Fibroblast of lung (primary cell): ENCODE measurements around the gene SYNDIG1L. TPM values are rescaled to one million over a fixed set of nuclear protein-coding genes. Genes with fewer than 3 reads are reported as not detected.

Experiments
- DNase-seq, 2 donors: peaks; one replicate each; pipeline versions ENCODE4 v3.0.0 to v3.0.0-alpha.2; 2010; ENCODE audit warnings: low read depth in 2 of 2
- H2AFZ ChIP-seq: 2 replicates; pipeline ENCODE4 v1.5.1; 2012; ENCODE audit warnings: low read length, control low read depth, inconsistent platforms
- H3K27ac ChIP-seq: 2 replicates; pipeline ENCODE4 v1.5.1; 2011; ENCODE audit warnings: low read length, control low read depth; ENCODE audit not compliant: insufficient read depth
- H3K27me3 ChIP-seq: 2 replicates; pipeline ENCODE4 v1.5.1; 2011; ENCODE audit warnings: mild to moderate bottlenecking, low read length; ENCODE audit not compliant: control insufficient read depth, insufficient read depth
- H3K36me3 ChIP-seq: 2 replicates; pipeline ENCODE4 v1.5.1; 2011; ENCODE audit warnings: low read length; ENCODE audit not compliant: control insufficient read depth, insufficient read depth
- H3K4me1 ChIP-seq: 2 replicates; pipeline ENCODE4 v1.5.1; 2011; ENCODE audit warnings: low read length; ENCODE audit not compliant: control insufficient read depth, insufficient read depth; ENCODE audit errors: extremely low read depth
- H3K4me2 ChIP-seq: 2 replicates; pipeline ENCODE4 v1.5.1; 2011; ENCODE audit warnings: low read length, control low read depth; ENCODE audit not compliant: insufficient read depth; ENCODE audit errors: extremely low read depth
- H3K4me3 ChIP-seq, 4 experiments: fragments of 200-600 bp in 1 of 4; sonication (generic) in 1 of 4; replicated peaks in 1 of 4; 2 replicates each; pipeline ENCODE4 v1.5.1; 2011 to 2016; ENCODE audit warnings: low read length in 4 of 4, low read depth in 3 of 4, mild to moderate bottlenecking in 3 of 4, control low read depth in 2 of 4, inconsistent platforms in 1 of 4, mixed read lengths in 1 of 4; ENCODE audit not compliant: insufficient read depth in 1 of 4; ENCODE audit errors: control extremely low read depth in 1 of 4
- H3K79me2 ChIP-seq: 2 replicates; pipeline ENCODE4 v1.5.1; 2012; ENCODE audit warnings: mild to moderate bottlenecking, low read length, inconsistent platforms; ENCODE audit not compliant: control insufficient read depth, insufficient read depth
- H3K9ac ChIP-seq: 2 replicates; pipeline ENCODE4 v1.5.1; 2011; ENCODE audit warnings: mild to moderate bottlenecking, low read length, control low read depth; ENCODE audit not compliant: insufficient read depth
- H3K9me3 ChIP-seq: 2 replicates; pipeline ENCODE4 v1.5.1; 2012; ENCODE audit warnings: low read depth, low read length; ENCODE audit not compliant: control insufficient read depth, insufficient read depth
- H4K20me1 ChIP-seq: 2 replicates; pipeline ENCODE4 v1.5.1; 2011; ENCODE audit warnings: low read length; ENCODE audit not compliant: control insufficient read depth, insufficient read depth; ENCODE audit errors: extremely low read depth
- CTCF ChIP-seq, 2 donors: IDR thresholded peaks in 1 of 2; conservative IDR thresholded peaks in 1 of 2; 1 replicate in 1 of 2; 2 replicates in 1 of 2; pipeline ENCODE4 v1.5.1; 2011 to 2012; ENCODE audit warnings: low read length in 2 of 2, control low read depth in 1 of 2, inconsistent platforms in 1 of 2, low read depth in 1 of 2, mild to moderate bottlenecking in 1 of 2
- EZH2 ChIP-seq: IDR thresholded peaks from 2 replicates; pipeline ENCODE4 v1.5.1; 2012; ENCODE audit warnings: low read length, control low read depth, mild to moderate bottlenecking; ENCODE audit errors: missing control alignments
- polyA plus RNA-seq, 2 donors: library from polyadenylated mRNA; depleted of rRNA in 1 of 2; stranded (reverse) in 1 of 2; unstranded in 1 of 2; fragments of >200 nt; gene quantifications; 2 replicates each; pipeline ENCODE4 v1.2.1, GENCODE V29; 2011 to 2012; ENCODE audit warnings: missing spikeins in 1 of 2
- total RNA-seq: library from RNA; depleted of rRNA; stranded (reverse); fragments of >200 nt; gene quantifications from 2 replicates; pipeline ENCODE4 v1.2.1, GENCODE V29; 2014

SYNDIG1L gene
- total and polyA plus RNA-seq, 2 donors (not counting 1 experiment from before 2014, with no cell fraction given): not detected

- DNase-seq: no peak
- Histone ChIP-seq H3K27ac (no peak overlapping the region), H3K4me2 (no peak overlapping the region)
These were observed 24.3 kb downstream of the SYNDIG1L start for GRCh38 chr14:74401504-74402241.

GRCh38 chr14:74400919-74401503, 25.0 kb downstream of the SYNDIG1L start:
- H3K79me2 ChIP-seq: no peaks in the 10 kb centered on the region
- no peak overlapping the region for H3K4me3 ChIP-seq
- no peak for DNase-seq
- H3K27me3 ChIP-seq: peaks cover 45% of the 10 kb centered on the region
- no peak overlapping the region for H3K4me2 ChIP-seq
- no peak overlapping the region for H3K27ac ChIP-seq
- H2AFZ ChIP-seq: no peak overlapping the region
- no peaks in the 10 kb centered on the region for H4K20me1 ChIP-seq
- peaks cover 2% of the 10 kb centered on the region for H3K4me1 ChIP-seq
- H3K36me3 ChIP-seq: no peaks in the 10 kb centered on the region
- no peak overlapping the region for H3K9ac ChIP-seq
- H3K9me3 ChIP-seq: no peaks in the 10 kb centered on the region
- TF ChIP-seq CTCF (conservative IDR thresholded peaks at IDR 0.05 in 1 of 2, IDR thresholded peaks at IDR 0.05 in 1 of 2; ENCODE audit: low read depth in 1 of 2, low read length in 2 of 2) (no peak), EZH2 (no peak)

More at GRCh38 chr14:74401504-74402241, 24.3 kb downstream of the SYNDIG1L start:
- no peaks in the 10 kb centered on the region for H3K79me2 ChIP-seq
- H3K36me3 ChIP-seq: no peaks in the 10 kb centered on the region
- TF ChIP-seq EZH2 (no peak), CTCF (conservative IDR thresholded peaks at IDR 0.05 in 1 of 2, IDR thresholded peaks at IDR 0.05 in 1 of 2; ENCODE audit: low read depth in 1 of 2, low read length in 2 of 2) (no peak)
- no peak overlapping the region for H2AFZ ChIP-seq
- peaks cover 2% of the 10 kb centered on the region for H3K4me1 ChIP-seq
- H3K9ac ChIP-seq: no peak overlapping the region
- no peaks in the 10 kb centered on the region for H4K20me1 ChIP-seq
- H3K4me3 ChIP-seq: no peak overlapping the region
- peaks cover 40% of the 10 kb centered on the region for H3K27me3 ChIP-seq
- H3K9me3 ChIP-seq: no peaks in the 10 kb centered on the region

- peaks cover 42% of the 10 kb centered on the region for H3K27me3 ChIP-seq
- no peaks in the 10 kb centered on the region for H3K9me3 ChIP-seq
- H3K36me3 ChIP-seq: no peaks in the 10 kb centered on the region
- H3K4me2 ChIP-seq: no peak overlapping the region
- no peaks in the 10 kb centered on the region for H4K20me1 ChIP-seq
- no peak overlapping the region for H2AFZ ChIP-seq
- TF ChIP-seq EZH2 (no peak), CTCF (conservative IDR thresholded peaks at IDR 0.05 in 1 of 2, IDR thresholded peaks at IDR 0.05 in 1 of 2; ENCODE audit: low read depth in 1 of 2, low read length in 2 of 2) (peak; percentile 11 to 15)
- peaks cover 2% of the 10 kb centered on the region for H3K4me1 ChIP-seq
- no peaks in the 10 kb centered on the region for H3K79me2 ChIP-seq
- H3K27ac ChIP-seq: no peak overlapping the region
- no peak overlapping the region for H3K9ac ChIP-seq
- peak in 1 of 2 donors; percentile 4 for DNase-seq
- H3K4me3 ChIP-seq: no peak overlapping the region
These were observed 25.9 kb downstream of the SYNDIG1L start for GRCh38 chr14:74400031-74400685.
